A673 (cell line): ENCODE data around the gene HOXB9.

ENCODE experiments used
- EZH2 ChIP-seq: fragments of 200-600 bp; sonication (generic); IDR thresholded peaks from 2 replicates; pipeline ENCODE4 v1.6.1; 2017; ENCODE audit warnings: borderline replicate concordance, low read depth, mild to moderate bottlenecking, mixed read lengths, antibody characterized with exemption, low read length; ENCODE audit not compliant: poor library complexity, severe bottlenecking
- TF ChIP-seq, protein P1 (sequence below): fragments of 300-800, 200-600 bp; sonication (generic); conservative IDR thresholded peaks from 2 replicates; pipeline ENCODE4 v1.5.1; 2017; ENCODE audit warnings: low read depth, mild to moderate bottlenecking, antibody characterized with exemption, low read length, moderate library complexity, mixed read lengths

DNA sequence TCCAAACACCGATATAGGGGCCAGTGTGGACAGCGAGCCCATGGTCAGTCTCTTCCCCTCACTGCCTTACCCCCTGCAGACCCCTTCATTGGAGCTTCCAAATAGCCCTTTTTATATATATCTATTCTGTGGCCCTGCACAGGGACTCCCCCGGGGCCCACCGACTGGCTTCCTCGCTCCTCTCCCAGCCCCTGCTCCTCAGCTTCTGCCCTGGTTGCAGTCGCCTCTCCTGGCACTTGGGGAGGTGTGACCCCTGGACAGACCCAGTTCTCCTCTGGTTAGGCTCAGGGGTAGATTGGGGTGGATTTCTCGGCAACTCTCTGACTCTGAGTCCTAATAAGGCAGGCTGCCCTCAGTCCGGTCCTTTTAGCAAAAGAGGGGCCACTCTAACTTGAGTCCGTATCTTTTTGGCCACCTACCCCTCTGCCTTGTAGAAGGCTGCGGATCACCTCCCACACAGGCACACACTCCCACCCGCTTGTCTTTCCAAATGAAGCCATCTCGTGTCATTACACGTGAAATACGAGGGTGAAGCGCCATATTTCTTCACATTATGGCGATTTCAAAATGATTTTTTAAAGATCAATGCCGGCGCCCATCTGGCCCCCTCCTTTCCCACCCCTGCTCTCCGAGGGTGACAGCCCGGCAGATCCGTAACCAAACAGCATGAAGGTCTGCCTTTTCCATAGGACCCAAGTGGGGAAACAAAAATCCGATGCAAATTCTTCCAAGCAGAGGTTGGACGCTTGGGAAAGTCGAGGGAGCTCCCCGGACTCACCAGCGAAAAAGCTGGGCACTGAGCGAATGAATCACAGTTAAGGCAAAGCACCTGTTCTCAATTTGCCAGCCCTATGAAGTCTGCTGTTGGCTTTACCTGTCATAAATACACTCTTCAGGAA, 1.7 kb upstream of the HOXB9 start:
- TF ChIP-seq, protein P1, sequence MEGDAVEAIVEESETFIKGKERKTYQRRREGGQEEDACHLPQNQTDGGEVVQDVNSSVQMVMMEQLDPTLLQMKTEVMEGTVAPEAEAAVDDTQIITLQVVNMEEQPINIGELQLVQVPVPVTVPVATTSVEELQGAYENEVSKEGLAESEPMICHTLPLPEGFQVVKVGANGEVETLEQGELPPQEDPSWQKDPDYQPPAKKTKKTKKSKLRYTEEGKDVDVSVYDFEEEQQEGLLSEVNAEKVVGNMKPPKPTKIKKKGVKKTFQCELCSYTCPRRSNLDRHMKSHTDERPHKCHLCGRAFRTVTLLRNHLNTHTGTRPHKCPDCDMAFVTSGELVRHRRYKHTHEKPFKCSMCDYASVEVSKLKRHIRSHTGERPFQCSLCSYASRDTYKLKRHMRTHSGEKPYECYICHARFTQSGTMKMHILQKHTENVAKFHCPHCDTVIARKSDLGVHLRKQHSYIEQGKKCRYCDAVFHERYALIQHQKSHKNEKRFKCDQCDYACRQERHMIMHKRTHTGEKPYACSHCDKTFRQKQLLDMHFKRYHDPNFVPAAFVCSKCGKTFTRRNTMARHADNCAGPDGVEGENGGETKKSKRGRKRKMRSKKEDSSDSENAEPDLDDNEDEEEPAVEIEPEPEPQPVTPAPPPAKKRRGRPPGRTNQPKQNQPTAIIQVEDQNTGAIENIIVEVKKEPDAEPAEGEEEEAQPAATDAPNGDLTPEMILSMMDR: no peak
- TF ChIP-seq EZH2: no peak
